PC-3 (cell line): ENCODE measurements around the gene ADK.
"Not testable (repeated sequence)": the region's sequence is repeated elsewhere in the genome, so short reads cannot be mapped to it uniquely, and the experiment has no call there.

ENCODE experiments used
- EZH2 ChIP-seq: fragments of 300-600 bp; sonication (generic); IDR thresholded peaks from one replicate; pipeline ENCODE4 v1.6.1; 2017; ENCODE audit warnings: antibody characterized with exemption, mild to moderate bottlenecking, low read length; ENCODE audit not compliant: unreplicated experiment
- EZH2phosphoT487 ChIP-seq: fragments of 300-600 bp; sonication (generic); IDR thresholded peaks from 2 replicates; pipeline ENCODE4 v1.6.1; 2018; ENCODE audit warnings: mild to moderate bottlenecking, antibody characterized with exemption, low read length, borderline replicate concordance
- TF ChIP-seq, protein P1 (sequence below): fragments of 300-600 bp; sonication (generic); conservative IDR thresholded peaks from 2 replicates; pipeline ENCODE4 v1.5.1; 2017; ENCODE audit warnings: antibody characterized with exemption, low read depth, mild to moderate bottlenecking, low read length

DNA sequence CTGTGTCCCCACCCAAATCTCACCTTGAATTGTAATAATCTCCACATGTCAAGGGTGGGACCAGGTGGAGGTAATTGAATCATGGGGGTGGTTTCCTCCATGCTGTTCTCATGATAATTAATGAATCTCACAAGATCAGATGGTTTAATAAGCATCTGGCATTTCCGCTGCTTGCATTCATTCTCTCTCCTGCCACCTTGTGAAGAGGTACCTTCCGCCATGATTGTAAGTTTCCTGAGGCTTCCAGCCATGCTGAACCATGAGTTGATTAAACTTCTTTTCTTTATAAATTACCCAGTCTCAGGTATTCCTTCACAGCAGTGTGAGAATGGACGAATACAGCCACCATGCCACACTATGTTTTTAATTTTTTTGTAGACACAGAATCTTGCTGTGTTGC is 345.3 kb downstream of the ADK start:
- TF ChIP-seq, protein P1, sequence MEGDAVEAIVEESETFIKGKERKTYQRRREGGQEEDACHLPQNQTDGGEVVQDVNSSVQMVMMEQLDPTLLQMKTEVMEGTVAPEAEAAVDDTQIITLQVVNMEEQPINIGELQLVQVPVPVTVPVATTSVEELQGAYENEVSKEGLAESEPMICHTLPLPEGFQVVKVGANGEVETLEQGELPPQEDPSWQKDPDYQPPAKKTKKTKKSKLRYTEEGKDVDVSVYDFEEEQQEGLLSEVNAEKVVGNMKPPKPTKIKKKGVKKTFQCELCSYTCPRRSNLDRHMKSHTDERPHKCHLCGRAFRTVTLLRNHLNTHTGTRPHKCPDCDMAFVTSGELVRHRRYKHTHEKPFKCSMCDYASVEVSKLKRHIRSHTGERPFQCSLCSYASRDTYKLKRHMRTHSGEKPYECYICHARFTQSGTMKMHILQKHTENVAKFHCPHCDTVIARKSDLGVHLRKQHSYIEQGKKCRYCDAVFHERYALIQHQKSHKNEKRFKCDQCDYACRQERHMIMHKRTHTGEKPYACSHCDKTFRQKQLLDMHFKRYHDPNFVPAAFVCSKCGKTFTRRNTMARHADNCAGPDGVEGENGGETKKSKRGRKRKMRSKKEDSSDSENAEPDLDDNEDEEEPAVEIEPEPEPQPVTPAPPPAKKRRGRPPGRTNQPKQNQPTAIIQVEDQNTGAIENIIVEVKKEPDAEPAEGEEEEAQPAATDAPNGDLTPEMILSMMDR, result not testable (repeated sequence)
- TF ChIP-seq EZH2, EZH2phosphoT487: not testable (repeated sequence)
